ENCODE data around the gene PSMB7. TPM values are rescaled to one million over a fixed set of nuclear protein-coding genes. Genes with fewer than 3 reads are reported as not detected.

Gene PSMB7
- total and polyA plus RNA-seq, 11 donors = 149 to 281 (median 176) TPM

- H3K27me3 ChIP-seq = no peaks in the 10 kb centered on the region
- H3K4me1 ChIP-seq = peaks cover 0 to 17% (median 5%) of the 10 kb centered on the region in 12 donors
- WGBS, 4 donors = 89 to 94% (median 92%) methylated on average over 7 of the region's 7 CpGs
- ATAC-seq (no peak), DNase-seq (peak in 1 of 5 donors; percentile 3)
- no peaks in the 10 kb centered on the region for H3K9me3 ChIP-seq
- peaks cover 0 to 88% (median 78%) of the 10 kb centered on the region in 9 donors for H3K36me3 ChIP-seq
- H3K4me3 ChIP-seq = no peak overlapping the region
- intact Hi-C loops (cut with DNase I) = no loop called here
- H3K27ac ChIP-seq = no peak overlapping the region
- TF ChIP-seq CTCF (IDR thresholded peaks at IDR 0.05) = no peak
- TF ChIP-seq POLR2A (IDR thresholded peaks at IDR 0.05) = no peak
Measured at GRCh38 chr9:124353166-124353768, 62.0 kb downstream of the PSMB7 start.

GRCh38 chr9:124352616-124353015 is 62.6 kb downstream of the PSMB7 start:
- H3K9me3 ChIP-seq = no peaks in the 10 kb centered on the region
- no peak overlapping the region for H3K4me3 ChIP-seq
- no peaks in the 10 kb centered on the region for H3K27me3 ChIP-seq
- 87 to 92% (median 89%) methylated on average over 8 of the region's 8 CpGs for WGBS, 4 donors
- TF ChIP-seq POLR2A (IDR thresholded peaks at IDR 0.05) (no peak), CTCF (IDR thresholded peaks at IDR 0.05) (no peak)
- intact Hi-C loops (cut with DNase I) = no loop called here
- H3K4me1 ChIP-seq = peaks cover 0 to 10% (median 2%) of the 10 kb centered on the region in 12 donors
- H3K36me3 ChIP-seq = peaks cover 0 to 94% (median 85%) of the 10 kb centered on the region in 9 donors
- DNase-seq = peak in 1 of 5 donors; percentile 2
- H3K27ac ChIP-seq = no peak overlapping the region
- ATAC-seq = no peak

- TF ChIP-seq POLR2A (IDR thresholded peaks at IDR 0.05) (no peak), CTCF (IDR thresholded peaks at IDR 0.05) (no peak)
- no peak for ATAC-seq
- Histone ChIP-seq H3K36me3 (peaks cover 0 to 100% (median 87%) of the 10 kb centered on the region in 9 donors), H3K4me1 (peaks cover 0 to 12% (median 0%) of the 10 kb centered on the region in 12 donors), H3K27ac (no peak overlapping the region), H3K27me3 (no peaks in the 10 kb centered on the region), H3K4me3 (no peak overlapping the region), H3K9me3 (no peaks in the 10 kb centered on the region)
- peak in 1 of 5 donors; percentile 1 for DNase-seq
- intact Hi-C loops (cut with DNase I) = no loop called here
- 84 to 88% (median 86%) methylated on average over 9 to 15 of the region's 15 CpGs for WGBS, 4 donors
Measured at GRCh38 chr9:124351672-124352468, 63.4 kb downstream of the PSMB7 start.

- Histone ChIP-seq H3K4me1 (peaks cover 0 to 12% (median 0%) of the 10 kb centered on the region in 12 donors), H3K27ac (no peak overlapping the region), H3K9me3 (no peaks in the 10 kb centered on the region), H3K27me3 (no peaks in the 10 kb centered on the region), H3K36me3 (peaks cover 0 to 100% (median 85%) of the 10 kb centered on the region in 9 donors), H3K4me3 (no peak overlapping the region)
- DNase-seq (peak in 2 of 5 donors; percentile 12 to 27), ATAC-seq (no peak)
- WGBS, 4 donors = 91 to 94% (median 93%) methylated on average over 16 of the region's 16 CpGs
- TF ChIP-seq POLR2A (IDR thresholded peaks at IDR 0.05) (no peak), CTCF (IDR thresholded peaks at IDR 0.05) (no peak)
- intact Hi-C loops (cut with DNase I) = no loop called here
Measured at GRCh38 chr9:124350494-124351263, 64.6 kb downstream of the PSMB7 start.

Data from heart left ventricle (tissue), 16 donors.